NCI-H1417 (cell line): Measurements from ENCODE around the gene ARL6IP4.
"Not testable (repeated sequence)": the region's sequence is repeated elsewhere in the genome, so short reads cannot be mapped to it uniquely, and the experiment has no call there.

Experiments
- DNase-seq, 3 experiments: peaks; one replicate each; lab custom pipeline; 2025; lab: John Stamatoyannopoulos, UW

Gene ARL6IP4

DNA sequence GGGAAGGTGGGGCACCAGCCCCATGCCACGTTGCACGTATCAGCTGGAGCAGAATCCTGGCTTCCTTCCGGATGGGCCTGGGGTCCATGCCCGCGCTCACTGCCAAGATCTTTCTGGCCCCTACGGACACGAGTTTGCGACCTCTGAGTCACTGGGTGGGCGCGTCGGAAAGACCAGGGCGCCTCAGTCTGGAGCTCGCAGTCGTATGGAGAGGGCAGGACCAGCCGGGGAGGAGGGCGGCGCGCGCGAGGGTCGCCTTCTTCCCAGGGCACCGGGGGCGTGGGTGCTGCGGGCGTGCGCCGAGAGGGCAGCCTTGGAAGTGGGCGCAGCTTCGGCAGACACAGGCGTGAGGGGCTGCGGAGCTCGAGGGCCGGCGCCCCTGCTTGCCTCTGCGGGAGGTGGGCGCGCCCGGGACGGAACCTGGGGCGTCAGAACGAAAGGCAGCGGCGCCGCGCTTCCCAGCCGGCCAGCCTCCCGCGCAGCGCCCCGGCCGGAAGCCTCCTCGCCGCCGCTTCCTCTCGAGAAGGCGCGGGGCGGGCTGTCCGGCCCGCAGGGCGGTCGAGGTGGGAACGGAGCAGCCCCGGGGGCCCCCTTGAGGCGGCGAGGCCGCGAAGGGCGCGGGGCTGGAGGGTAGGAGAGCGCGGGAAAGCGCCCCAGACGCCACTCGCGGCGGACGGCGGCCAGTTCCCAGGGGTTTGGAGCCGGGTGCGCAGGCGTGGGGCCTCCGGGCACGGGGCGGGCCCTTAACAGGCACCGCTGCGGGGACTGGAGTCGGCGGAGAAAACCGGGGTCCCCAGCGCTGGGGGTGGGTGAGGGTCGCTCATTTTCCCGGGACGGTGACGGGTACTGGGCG lies at the start of gene ARL6IP4:
TSS of gene ARL6IP4 (plus strand) at position 499 of the 853 bp plus-strand sequence. CDS start 459 bp downstream, outside the sequence.
- DNase-seq, result peak; percentile 80 to 91 (median 81)

DNA sequence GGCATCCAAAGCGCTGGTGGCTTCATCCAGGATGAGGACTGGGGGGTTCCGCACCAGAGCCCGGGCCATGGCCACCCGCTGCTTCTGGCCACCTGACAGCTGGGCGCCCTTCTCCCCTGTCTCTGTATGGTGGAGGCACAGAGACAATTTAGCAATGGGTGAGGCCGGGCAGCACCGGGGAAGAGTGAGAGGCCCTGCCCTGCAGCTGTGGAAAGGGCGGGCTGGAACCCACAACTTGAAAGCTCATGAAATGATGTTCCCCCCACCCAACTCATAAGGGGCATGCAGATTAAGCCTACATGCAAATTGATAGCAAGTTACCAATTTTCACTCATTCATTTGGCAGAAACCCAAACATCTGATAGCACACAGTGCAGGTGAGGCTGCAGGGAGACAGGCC lies 48.3 kb upstream of the ARL6IP4 start:
- DNase-seq, result no peak

DNA sequence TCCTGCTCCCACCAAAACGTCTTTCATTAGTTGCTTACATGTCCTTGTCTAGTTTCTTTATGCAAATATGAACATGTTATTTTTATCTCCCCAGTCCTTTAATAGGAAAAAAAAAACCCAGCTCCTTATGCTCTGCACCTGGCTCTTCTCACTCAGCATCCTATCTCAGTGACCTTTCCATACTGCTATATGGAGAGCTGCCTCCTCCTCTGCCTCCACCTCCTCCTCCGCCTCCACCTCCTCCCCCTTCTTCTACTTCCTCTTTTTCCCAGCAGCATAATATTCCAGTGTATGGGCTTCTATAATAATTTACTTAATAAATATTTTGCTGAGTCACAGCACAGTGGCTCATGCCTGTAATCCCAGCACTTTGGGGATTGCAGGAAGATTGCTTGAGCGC lies 45.8 kb upstream of the ARL6IP4 start:
- no peak for DNase-seq

DNA sequence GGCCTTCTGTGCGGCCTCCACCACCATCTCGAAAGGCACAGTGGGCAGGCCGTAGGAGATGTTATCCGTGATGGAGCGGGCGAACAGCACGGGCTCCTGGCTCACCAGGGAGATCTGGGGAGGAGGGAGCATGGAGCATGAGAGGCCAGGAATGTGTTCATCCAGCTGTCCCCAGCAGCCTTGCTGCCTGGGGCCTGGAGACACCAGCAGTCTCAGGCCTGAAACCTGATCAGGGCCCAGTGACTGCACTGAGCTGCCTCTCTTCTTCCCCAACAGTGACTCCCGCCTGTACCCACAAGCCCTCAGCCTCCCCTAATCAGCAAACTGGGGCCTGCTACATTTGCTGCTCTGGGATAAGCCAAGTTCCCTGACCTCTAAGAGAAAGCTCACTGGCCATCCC lies 45.2 kb upstream of the ARL6IP4 start:
- DNase-seq, result no peak

DNA sequence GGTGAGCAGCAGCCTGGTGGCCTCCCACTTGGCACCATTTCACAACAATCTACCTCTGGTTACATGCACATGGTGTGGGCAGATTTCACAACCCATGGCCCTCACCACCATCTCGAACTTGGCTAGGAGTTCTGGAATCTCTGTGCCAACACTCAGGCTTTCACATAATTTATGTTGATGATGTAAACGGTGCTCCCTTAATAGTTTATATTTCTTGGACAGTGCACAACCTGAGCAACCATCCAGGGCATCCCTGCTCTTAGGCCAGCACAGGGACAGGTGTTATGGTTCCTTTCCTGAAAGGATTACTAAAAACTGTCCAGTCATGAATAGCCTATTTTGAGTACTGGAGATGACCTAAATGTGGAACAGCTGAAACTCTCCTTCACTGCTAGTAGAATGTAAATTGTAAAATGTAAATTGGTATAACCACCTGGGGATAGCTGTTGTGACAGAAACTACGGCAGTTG lies 42.8 kb upstream of the ARL6IP4 start:
- no peak for DNase-seq

DNA sequence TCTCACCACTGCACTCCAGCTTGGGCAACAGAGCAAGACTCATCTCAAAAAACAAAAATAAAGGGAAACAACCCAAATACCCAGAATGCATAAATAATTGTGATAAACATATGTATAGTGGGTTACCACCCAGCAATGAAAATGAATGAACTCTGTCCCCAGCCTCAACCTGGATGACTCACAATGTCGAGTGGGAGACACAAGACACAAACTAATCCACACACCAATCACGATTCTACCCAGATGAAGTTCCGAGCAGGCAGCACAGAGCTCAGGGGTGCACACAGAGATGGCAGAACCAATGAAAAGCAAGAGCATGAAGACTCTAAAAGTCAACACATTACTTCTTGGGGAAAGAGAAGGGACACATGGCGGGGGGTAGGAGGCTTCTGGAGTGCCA lies 41.4 kb upstream of the ARL6IP4 start:
- no peak for DNase-seq

DNA sequence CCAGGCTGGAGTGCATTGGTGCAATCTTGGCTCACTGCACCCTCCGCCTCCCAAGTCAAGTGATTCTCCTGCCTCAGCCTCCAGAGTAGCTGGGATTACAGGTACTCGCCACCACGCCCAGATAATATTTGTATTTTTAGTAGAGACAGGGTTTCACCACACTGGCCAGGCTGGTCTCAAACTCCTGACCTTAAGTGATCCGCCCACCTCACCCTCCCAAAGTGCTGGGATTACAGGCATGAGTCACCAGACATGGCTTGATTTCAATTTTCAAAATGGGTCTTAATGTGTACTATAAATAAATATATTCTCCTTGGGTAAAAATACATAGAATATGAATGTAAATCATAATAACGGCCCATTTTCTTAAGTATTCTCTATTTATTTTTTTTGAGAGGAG lies 39.1 kb upstream of the ARL6IP4 start:
- DNase-seq, result not testable (repeated sequence)

DNA sequence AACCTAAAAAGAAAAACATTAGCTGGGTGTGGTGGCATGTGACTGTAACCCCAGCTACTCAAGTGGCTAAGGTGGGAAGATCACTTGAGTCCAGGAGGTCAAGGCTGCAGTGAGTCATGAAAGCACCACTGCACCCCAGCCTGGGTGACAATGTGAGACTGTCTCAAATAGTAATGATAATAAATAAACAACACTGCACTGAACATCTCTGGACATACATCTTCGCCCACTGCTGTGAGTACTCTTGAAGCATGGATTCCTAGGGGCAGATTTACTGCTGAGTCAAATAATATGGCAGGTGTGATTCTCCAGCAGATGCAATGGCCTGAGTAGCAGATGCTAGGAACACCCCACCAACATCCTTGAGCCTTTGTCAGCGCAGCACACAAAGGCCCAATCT lies 37.8 kb upstream of the ARL6IP4 start:
- DNase-seq, result no peak

DNA sequence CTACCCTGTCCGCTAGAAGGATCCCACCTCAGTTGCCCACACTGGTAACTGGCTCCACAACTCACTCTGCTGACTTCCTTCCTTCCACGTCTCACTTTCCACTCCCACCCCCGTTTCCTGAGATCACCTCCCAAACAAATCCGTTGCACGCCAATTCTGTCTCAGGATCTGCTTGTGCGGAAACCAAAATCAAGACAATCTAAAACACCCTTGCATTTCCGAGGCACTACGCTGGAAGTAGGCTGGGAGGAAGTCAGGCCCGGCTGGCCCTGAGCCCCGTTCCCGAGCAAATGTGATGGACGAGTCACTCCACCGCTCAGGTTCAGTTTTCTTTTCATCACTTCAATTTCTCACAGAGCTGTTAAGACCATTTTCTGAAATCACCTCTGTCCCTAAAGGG lies 37.3 kb upstream of the ARL6IP4 start:
- no peak for DNase-seq

DNA sequence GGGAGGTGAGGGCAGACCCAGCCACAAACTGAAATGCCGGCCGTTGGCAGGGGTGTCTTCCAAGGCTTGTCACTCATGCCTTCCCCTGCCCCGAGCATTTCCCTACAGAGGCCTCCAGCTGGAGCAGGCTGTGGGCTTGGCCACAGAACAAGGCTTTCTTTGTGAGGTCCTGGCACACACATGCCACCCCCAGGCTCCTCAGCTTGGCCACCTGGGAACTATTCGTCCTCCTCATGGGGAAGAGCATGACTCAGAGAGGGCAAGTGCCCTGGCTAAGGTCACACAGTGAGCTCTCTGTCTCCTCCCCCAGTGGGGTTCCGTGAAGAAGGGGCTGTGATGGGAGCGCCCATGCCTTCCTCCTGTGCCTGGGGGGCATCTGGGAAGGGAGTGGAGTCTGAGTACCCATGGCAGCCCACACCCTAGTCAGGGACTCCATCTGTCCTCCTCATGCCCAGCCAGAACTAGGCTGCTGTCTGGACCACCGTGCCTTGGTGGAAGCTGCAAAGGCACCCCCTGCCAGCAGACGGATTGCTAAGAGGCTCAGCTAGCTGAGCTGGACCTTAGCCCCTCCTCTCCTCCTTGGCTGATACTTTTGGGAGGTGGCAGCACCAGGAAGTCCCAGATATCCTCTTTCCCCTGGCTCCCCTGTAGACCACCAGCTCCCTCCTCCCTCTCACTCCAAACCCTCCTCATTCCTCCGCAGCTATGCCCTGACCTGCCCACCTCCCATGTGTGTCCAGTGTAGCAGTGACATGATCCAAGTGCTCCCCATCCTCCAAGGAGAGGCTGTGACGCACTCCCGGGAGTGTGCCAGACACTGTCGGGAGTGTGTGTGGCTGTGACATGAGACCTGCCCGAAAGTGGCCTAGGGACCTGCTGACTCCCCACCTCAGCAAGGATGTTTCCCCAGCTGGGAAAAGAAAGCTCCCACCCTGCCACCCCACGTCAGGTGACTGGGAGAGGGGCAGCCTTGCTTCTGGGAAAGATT lies 35.6 kb upstream of the ARL6IP4 start:
- no peak for DNase-seq

DNA sequence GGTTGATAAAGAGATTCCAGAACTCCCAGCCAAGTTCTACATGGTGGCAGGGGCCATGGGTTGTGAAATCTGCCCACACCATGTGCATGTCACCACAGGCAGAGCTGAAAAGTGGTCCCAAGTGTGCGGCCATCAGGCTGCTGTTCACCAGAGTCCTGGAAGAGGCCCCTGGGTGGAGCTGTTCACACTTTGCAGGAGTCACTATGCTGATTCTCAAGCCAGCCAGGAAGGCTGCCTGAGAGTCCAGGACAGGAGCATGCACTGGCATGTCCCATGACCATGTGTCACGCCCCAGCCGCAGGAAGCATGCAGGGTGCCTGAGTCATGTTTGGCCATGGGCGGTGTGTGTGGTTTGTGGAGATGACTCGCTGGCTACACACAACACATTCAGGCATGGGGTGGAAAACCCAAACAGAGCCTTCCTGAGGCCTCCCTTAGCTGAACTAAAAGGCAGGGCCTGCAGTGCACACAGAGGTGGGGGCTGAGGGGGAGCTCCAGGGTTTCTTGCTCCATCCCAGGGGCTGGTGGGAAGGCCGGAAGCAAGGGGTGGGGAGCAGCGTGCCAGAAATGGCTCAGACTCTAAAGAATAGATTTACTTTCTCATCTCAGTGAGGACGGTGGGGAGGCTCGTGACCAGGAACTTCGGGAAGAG lies 33.7 kb upstream of the ARL6IP4 start:
- DNase-seq, result no peak

DNA sequence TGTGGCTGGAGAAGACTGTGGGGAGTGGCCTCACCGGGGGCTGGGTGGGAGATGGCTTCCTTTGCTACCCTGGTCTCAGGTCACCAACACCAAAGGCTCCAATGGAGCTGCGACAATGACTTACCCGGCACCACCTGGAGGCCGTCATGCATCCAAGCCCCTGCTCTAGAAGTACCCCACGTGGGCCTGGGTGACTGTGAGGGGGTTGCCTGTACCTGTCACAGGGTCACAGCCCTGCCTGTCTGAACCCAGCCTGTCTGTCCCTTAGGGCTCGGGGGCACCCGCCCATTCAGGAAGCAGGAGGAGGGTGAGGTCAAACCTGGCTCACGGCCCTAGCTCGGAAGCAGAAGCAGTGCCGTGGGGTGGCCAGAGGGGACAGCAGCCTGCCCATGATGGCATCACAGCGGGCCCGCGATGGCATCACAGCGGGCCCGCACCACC lies 33.1 kb upstream of the ARL6IP4 start:
- DNase-seq, result no peak

DNA sequence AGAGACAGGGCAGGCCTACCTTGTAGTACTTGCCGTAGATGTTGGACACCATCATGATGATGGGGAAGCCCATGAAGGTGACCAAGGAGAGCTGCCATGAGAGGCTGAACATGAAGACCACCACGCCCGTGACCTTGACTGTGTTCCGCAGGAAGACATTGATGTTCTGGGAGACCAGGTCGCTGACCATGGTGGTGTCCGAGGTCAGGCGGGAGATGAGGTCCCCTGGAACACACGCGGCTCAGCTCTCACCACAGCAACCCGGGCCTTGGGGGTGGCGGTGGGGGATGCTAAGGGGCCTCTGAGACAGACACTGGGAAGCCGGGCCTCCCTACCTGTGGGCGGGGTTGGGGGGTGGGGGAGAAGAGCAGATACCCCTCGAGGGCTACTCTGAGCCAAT lies 31.9 kb upstream of the ARL6IP4 start:
- DNase-seq, result no peak

DNA sequence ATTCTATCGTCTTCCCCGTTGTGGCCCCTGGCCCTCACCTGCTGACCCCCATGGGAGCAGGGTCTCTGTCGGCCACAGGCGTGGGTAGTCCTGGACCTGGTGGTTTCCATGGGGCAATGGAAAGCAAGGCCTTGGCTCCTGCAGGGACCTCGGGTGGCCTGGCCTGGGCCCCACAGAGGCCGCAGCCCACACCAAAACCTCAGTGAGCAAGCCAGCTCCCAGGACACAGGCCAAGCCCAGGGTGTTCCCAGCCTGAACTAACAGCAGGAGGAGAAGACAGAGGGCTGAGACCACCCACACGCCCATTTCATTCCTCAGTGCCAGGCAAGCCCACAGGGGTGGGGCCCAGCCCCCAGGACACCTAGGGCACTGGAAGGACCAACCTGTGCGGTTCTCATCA lies 31.1 kb upstream of the ARL6IP4 start:
- DNase-seq, result no peak

DNA sequence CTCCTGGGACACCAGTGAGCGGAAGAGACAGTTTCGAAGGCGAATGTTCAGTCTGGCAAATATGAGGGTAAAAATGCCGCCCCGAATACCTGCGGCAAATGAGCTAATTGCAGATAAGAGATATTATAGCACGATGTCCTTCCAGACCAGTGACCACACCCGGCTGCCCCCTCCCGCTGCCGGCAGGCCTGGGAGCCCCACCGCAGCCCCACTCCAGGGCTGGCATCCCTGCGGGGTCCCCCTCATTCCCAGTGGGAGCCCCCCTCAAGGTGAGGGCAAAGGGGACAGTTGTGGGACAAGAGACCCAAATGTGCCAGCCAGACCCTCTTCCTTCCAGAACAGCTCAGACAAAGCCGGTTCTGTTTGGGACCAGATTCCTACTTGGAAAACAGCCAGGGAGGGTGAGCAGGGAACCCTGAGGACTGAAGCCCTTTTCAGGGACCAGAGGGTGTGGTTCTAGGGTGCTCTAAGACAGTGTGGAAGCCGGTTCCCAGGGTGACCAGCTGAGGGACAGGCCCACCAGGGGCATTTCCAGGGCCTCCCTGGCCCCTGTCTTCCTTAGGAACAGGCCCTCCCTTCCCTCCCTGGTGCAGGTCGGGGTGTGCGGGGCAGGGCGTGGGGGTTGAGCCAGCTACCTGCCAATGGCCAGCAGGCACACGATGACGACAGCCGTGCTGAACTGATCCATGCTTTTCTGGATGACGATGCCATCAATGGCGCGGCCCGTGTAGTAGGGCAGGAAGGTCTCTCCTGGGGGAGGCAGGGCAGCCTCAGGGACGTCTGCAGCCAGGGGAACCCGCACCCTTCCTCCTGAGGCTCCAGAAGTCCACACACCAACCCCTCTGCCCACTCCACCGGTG lies 30.4 kb upstream of the ARL6IP4 start:
- DNase-seq, result no peak

DNA sequence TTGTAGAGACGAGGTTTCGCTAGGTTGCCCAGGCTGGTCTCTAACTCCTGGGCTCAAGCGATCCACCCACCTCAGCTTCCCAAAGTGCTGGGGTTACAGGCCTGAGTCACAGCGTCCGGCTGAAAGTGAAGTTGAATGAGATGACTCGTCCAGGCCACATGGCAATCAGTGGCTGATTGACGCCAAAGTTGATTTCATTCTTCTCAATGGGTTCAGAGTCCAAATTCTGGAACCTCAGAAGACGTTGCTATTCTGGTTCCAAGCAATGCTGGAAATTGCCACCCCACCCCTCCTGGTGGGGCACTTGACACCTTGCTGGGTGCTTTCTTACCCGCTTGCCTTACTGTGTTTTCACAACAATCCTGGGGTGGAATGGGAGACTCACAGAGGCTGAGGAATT lies 29.1 kb upstream of the ARL6IP4 start:
- no peak for DNase-seq

DNA sequence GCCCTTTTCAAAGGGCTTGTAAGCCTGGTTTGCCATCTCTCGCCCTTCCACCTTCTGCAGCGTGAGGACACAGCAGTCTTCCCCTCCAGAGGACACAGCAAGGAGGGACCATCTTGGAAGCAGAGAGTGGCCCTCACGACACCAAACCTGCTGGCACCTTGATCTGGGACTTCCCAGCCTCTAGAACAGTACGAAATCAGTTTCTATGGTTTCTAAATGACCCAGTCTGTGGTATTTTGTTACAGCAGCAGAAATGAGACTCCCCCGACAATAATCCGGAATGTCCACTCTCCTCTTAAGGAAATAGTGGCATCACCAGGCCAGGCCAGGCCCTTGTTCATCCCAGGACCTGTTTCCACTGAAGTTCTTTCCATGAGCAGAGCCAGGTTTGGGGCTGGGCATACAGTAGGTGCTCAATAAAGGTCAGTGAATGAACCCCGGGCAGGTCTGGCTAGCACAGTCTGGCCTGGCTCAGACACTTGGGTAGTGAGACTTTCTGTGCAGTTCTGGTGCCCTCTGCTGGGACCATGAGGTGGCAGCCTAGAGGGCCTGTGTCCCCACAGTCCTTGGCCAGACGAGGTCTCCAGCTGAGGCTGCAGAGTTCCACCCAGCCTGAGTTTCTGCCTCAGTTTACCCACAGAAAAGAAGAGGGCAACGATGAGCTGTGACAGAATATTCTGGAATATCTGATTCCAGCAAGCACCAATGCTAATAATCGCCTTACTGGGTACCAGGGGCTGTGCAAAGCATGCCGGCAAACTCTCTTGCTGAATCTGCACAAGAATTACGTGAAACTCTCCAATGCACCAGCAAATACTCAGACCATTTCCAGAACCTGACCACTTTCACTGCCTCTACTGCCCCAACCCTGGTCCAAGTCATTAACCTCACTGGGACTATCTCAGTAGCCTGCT lies 28.2 kb upstream of the ARL6IP4 start:
- peak; percentile 54 to 81 (median 65) for DNase-seq

DNA sequence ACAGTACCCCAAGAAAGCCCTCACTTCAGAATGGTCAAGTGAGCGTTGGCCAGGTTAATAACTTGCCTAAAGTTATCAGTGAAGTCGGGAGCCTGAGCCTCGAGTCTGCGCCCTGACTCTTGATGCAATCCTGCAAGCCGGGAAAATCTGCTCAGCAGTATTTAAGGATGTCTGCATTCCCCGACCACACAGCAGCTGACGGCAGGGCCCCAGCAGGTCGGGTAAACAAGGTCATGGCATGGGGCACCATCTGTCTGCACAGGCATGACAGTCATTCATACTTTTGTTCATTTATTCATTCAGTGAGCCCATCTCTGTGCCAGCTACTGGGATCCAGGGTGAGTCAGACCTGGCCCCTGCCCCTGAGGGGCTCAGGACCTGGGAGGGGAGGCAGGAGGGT lies 25.3 kb upstream of the ARL6IP4 start:
- DNase-seq, result no peak

DNA sequence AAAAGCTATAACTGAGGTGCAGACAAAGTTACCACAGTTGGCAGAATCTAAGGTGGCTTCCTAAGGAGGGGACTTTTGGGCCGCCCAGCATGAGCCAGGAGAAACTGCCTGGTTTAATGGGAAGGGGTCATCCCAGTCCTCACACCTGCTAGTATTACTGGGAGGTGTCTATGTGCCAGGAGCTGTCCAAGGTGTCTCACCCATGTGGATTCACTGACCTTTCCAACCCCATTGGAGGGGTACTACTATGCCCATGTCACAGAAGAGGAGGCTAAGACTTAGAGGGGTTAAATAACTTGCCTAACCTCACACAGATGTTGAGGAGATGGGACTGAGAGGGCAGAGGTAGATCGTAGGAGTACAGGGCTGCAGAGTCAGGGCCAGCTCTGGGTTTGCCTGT lies 24.4 kb upstream of the ARL6IP4 start:
- no peak for DNase-seq
